ENCODE results near the gene CORO6. TPM values are rescaled to one million over a fixed set of nuclear protein-coding genes. Genes with fewer than 3 reads are reported as not detected.
A peak's percentile ranks its signal among the peaks of the same experiment; 100 is the strongest.

Gene CORO6
- polyA plus RNA-seq, 1 donor (not counting 4 experiments of a cell fraction or from before 2014, with no cell fraction given): 20.5 TPM

DNA sequence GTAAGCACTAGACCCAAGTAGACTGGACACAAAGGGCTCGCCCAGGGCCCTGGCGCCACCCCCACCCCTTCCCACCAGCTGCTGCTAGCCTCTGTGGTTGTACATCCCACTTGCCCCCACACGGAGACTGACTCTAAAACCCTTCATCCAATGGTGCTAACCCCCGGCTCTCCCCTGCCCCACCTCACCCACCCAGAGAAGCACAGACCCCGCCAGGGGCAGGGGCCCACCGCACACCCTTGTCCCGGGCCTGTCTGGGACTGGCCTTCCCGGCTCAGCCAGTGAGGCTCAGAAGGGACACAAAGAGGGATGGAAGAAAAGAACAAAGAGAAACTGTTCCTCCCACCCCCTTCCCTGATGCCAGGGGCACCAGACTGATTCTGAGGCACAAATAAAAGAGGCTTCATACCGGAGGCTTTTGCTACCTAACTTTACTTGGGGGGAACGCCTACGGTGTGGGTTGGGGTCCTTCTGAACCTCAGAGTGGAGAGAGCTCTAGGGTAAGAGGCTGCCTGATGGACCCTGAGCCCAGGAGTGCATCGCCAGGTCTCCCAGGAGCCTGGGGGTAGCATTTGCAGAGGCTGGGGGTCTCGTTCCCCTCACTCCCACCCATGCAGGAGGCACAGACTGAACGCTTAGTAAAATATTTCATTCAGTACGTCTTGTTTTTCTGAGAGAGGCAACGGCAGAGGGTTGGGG, 8.2 kb downstream of the CORO6 start:
- Histone ChIP-seq H3K27me3 (ENCODE audit: control insufficient read depth, extremely low read depth, insufficient read depth, low read length) (no peaks in the 10 kb centered on the region), H3K9me1 (ENCODE audit: control insufficient read depth, extremely low read depth, insufficient read depth, low read length) (no peaks in the 10 kb centered on the region), H3K4me1 (ENCODE audit: control insufficient read depth, extremely low read depth, insufficient read depth, low read length) (peaks cover 46% of the 10 kb centered on the region), H3K9ac (ENCODE audit: control insufficient read depth, extremely low read depth, insufficient read depth, low read length) (no peak overlapping the region), H4K20me1 (ENCODE audit: control insufficient read depth, extremely low read depth, insufficient read depth, low read length) (no peaks in the 10 kb centered on the region), H3K4me3 (ENCODE audit: control insufficient read depth in 2 of 3, extremely low read depth in 1 of 3, insufficient read depth in 2 of 3, low read depth in 1 of 3, low read length in 3 of 3) (no peak overlapping the region), H3K36me3 (ENCODE audit: control insufficient read depth in 2 of 2, extremely low read depth in 1 of 2, insufficient read depth in 2 of 2, low read length in 2 of 2) (peaks cover 0 to 4% of the 10 kb centered on the region in 2 experiments), H3K27ac (ENCODE audit: control insufficient read depth, insufficient read depth, low read length) (no peak overlapping the region), H3K4me2 (ENCODE audit: control insufficient read depth, extremely low read depth, insufficient read depth, low read depth, low read length) (peak overlapping the region; percentile 72), H3K79me2 (ENCODE audit: control insufficient read depth, insufficient read depth, low read length) (peaks cover 6% of the 10 kb centered on the region), H2AFZ (ENCODE audit: control insufficient read depth, low read length) (no peak overlapping the region), H3K9me3 (ENCODE audit: control insufficient read depth, low read depth, low read length) (no peaks in the 10 kb centered on the region)
- dilution Hi-C loops (cut with MboI; ENCODE audit: extremely low pct_ligation_motif_present, low sequenced_read_pairs): no loop called here
- no peak for DNase-seq (ENCODE audit: low read depth, low spot score)
- no peak for FAIRE-seq
- TF ChIP-seq EZH2 (IDR thresholded peaks at IDR 0.05; ENCODE audit: low read length): no peak
- TF ChIP-seq, protein P1, sequence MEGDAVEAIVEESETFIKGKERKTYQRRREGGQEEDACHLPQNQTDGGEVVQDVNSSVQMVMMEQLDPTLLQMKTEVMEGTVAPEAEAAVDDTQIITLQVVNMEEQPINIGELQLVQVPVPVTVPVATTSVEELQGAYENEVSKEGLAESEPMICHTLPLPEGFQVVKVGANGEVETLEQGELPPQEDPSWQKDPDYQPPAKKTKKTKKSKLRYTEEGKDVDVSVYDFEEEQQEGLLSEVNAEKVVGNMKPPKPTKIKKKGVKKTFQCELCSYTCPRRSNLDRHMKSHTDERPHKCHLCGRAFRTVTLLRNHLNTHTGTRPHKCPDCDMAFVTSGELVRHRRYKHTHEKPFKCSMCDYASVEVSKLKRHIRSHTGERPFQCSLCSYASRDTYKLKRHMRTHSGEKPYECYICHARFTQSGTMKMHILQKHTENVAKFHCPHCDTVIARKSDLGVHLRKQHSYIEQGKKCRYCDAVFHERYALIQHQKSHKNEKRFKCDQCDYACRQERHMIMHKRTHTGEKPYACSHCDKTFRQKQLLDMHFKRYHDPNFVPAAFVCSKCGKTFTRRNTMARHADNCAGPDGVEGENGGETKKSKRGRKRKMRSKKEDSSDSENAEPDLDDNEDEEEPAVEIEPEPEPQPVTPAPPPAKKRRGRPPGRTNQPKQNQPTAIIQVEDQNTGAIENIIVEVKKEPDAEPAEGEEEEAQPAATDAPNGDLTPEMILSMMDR (optimal IDR thresholded peaks at IDR 0.05 in 1 of 3, IDR thresholded peaks at IDR 0.05 in 1 of 3, conservative IDR thresholded peaks at IDR 0.05 in 1 of 3; ENCODE audit: extremely low read depth in 1 of 3, insufficient read depth in 2 of 3, low read length in 3 of 3): no peak

DNA sequence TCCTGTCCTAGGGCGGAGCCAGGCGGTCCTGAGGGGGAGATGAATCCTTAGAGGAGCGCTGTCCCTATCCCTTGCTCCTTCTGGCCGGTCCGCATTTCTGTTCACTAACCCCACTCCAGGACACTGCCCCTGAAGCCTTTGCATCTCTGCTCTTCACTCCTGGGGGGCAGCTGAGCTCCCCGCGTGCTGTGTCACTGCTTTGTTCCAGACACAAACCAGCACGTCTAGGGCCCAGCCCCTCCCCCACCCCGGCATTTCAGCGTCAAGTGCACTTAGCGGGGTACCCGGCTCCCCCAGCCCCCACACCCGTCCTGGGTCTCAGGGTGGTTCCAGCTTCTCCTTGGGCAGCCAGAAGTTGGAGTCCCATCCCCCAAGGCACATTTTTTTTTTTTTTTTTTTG, 8.9 kb downstream of the CORO6 start:
- Histone ChIP-seq H4K20me1 (ENCODE audit: control insufficient read depth, extremely low read depth, insufficient read depth, low read length) (no peaks in the 10 kb centered on the region), H2AFZ (ENCODE audit: control insufficient read depth, low read length) (no peak overlapping the region), H3K4me2 (ENCODE audit: control insufficient read depth, extremely low read depth, insufficient read depth, low read depth, low read length) (peak overlapping the region; percentile 65), H3K4me1 (ENCODE audit: control insufficient read depth, extremely low read depth, insufficient read depth, low read length) (peaks cover 40% of the 10 kb centered on the region), H3K79me2 (ENCODE audit: control insufficient read depth, insufficient read depth, low read length) (peaks cover under 1% of the 10 kb centered on the region), H3K9ac (ENCODE audit: control insufficient read depth, extremely low read depth, insufficient read depth, low read length) (peak overlapping the region; percentile 40), H3K4me3 (ENCODE audit: control insufficient read depth in 2 of 3, extremely low read depth in 1 of 3, insufficient read depth in 2 of 3, low read depth in 1 of 3, low read length in 3 of 3) (peak overlapping the region in 1 of 3 experiments; percentile 52), H3K36me3 (ENCODE audit: control insufficient read depth in 2 of 2, extremely low read depth in 1 of 2, insufficient read depth in 2 of 2, low read length in 2 of 2) (peaks cover 0 to 3% of the 10 kb centered on the region in 2 experiments), H3K27me3 (ENCODE audit: control insufficient read depth, extremely low read depth, insufficient read depth, low read length) (no peaks in the 10 kb centered on the region), H3K27ac (ENCODE audit: control insufficient read depth, insufficient read depth, low read length) (no peak overlapping the region), H3K9me3 (ENCODE audit: control insufficient read depth, low read depth, low read length) (no peaks in the 10 kb centered on the region), H3K9me1 (ENCODE audit: control insufficient read depth, extremely low read depth, insufficient read depth, low read length) (no peaks in the 10 kb centered on the region)
- TF ChIP-seq, protein P1 (optimal IDR thresholded peaks at IDR 0.05 in 1 of 3, IDR thresholded peaks at IDR 0.05 in 1 of 3, conservative IDR thresholded peaks at IDR 0.05 in 1 of 3; ENCODE audit: extremely low read depth in 1 of 3, insufficient read depth in 2 of 3, low read length in 3 of 3): no peak
- no peak for TF ChIP-seq EZH2 (IDR thresholded peaks at IDR 0.05; ENCODE audit: low read length)
- dilution Hi-C loops (cut with MboI; ENCODE audit: extremely low pct_ligation_motif_present, low sequenced_read_pairs): no loop called here
- FAIRE-seq: no peak
- no peak for DNase-seq (ENCODE audit: low read depth, low spot score)

All from keratinocyte (primary cell).